Stimulated activated CD8-positive, alpha-beta memory T cell treated with anti-CD3 and anti-CD28 coated beads, Interleukin-7, amount 100 ng/mL, for 24 hours (primary cell): ENCODE measurements around the gene NPIPA1.
"Not testable (repeated sequence)": the region's sequence is repeated elsewhere in the genome, so short reads cannot be mapped to it uniquely, and the experiment has no call there.

Experiments used
- DNase-seq: peaks from one replicate; pipeline ENCODE4 v3.0.0-alpha.2; 2020; ENCODE audit warnings: low read depth

The NPIPA1 gene

GRCh38 chr16:14930971-14931370 lies 6.3 kb upstream of the NPIPA1 start:
- not testable (repeated sequence) for DNase-seq

GRCh38 chr16:14932581-14933375 lies 4.5 kb upstream of the NPIPA1 start:
- DNase-seq: not testable (repeated sequence)

- not testable (repeated sequence) for DNase-seq
These were observed 751 bp downstream of the NPIPA1 start for GRCh38 chr16:14937994-14938393.

GRCh38 chr16:14942686-14943085 lies 5.4 kb downstream of the NPIPA1 start:
- not testable (repeated sequence) for DNase-seq

GRCh38 chr16:14955546-14956231 lies 18.4 kb downstream of the NPIPA1 start:
- DNase-seq: no peak

DNA sequence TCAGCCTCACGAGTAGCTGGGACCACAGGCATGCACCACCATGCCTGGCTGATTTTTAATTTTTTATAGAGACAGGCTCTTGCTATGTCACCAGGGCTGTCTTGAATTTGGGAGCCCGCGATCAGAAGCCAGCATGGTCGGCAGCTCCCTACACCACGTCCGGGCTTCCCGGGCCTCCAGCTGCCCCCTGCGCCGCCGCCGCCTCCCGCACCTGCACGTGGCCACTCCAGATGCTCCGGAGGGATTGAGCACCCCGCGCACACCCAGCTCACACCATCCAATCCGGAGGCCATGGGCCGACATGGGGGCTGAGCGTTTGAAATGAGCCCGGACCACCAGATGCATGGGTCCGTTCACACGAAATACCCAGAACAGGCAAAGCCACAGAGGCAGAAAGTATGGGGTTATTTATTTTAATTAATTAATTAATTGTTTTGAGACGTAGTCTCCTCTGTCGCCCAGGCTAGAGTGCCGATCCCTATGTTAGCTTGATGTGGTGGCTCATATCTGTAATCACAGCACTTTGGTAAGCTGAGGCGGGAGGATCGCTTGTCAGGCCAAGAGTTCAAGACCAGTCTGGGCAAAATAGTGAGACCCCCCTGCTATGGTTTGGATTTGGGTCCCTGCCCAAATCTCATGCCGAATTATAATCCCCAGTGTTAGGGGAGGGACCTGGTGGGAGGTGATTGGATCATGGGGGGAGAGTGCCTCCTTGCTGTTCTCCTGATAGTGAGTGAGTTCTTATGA lies 20.5 kb downstream of the NPIPA1 start:
- DNase-seq: no peak

- DNase-seq: no peak
These were observed 21.0 kb downstream of the NPIPA1 start for GRCh38 chr16:14958323-14958600.

GRCh38 chr16:14958970-14959369 lies 21.7 kb downstream of the NPIPA1 start:
- no peak for DNase-seq

DNA sequence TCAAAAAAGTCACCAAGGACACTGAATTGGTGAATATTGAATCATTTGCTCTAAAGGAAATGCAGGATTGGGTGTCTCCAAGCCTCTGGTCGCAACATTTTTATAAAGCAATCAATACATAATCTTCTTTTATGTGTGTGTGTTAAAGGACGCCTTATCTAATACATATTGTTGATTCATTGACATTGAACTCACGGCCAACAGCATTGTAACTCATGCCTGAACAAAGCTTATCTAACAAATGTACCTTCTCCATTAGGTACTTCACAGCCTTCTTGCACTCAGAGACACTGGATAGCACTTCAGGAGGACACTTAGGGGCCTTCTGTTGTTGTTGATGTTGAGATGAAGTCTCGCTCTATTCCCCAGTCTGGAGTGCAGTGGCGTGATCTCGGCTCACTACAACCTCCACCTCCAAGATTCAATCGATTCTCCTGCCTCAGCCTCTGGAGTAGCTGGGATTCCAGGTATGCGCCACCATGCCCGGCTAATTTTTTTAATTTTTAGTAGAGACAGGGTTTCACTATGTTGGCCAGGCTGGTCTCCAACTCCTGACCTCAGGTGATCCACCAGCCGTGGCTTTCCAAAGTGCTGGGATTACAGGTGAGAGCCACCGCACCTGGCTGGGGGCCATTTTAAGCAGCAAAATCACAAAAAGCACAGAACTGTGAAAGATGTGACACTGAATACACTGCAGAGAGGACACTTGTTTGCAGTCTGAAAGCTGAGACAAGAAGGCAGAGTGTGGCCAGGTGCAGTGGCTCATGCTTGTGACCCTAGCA lies 24.4 kb downstream of the NPIPA1 start:
- no peak for DNase-seq

DNA sequence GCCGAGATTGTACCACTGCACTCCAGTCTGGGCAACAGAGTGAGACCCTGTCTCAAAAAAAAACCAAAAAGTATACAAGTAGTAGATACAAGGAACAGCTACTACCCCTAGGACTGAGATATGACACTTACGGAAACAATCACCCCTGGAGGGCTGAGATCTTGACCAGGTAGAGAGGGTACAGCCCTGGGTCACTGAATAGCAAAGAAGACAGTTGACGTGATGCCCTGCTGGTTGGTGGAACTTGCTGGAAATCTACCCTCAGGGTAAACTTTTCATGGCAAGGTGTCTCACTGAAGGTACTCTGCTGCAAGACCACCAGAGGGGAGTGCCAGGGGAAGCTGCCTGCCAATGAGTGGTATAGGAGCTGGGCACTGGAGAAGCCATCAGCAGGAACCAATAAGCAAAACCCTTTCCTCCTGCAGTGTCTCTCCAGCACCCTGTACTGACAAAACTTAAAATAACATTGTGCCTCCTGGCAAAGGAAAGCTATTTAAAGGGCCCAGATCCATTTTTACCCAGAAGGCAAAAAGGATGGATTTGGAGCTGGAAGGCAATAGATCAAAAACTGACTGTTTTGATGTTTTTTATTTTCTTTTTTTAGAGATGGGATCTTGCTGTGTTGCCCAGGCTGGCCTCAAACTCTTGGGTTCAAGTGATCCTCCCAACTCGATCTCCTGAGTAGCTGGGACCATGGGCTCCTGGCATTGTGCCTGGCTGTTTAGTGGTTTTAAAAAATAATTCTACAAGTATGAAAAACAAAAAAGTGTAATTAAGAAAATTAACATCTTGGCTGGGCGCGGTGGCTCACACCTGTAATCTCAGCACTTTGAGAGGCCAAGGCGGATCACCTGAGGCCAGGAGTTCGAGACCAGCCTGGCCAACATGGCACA lies 26.3 kb downstream of the NPIPA1 start:
- no peak for DNase-seq

GRCh38 chr16:14965328-14965727 lies 28.1 kb downstream of the NPIPA1 start:
- DNase-seq: no peak

GRCh38 chr16:14969795-14970194 lies 32.6 kb downstream of the NPIPA1 start:
- not testable (repeated sequence) for DNase-seq

GRCh38 chr16:14971621-14972228 lies 34.5 kb downstream of the NPIPA1 start:
- not testable (repeated sequence) for DNase-seq

- not testable (repeated sequence) for DNase-seq
These were observed 36.6 kb downstream of the NPIPA1 start for GRCh38 chr16:14973785-14974322.

- not testable (repeated sequence) for DNase-seq
These were observed 37.0 kb downstream of the NPIPA1 start for GRCh38 chr16:14974331-14974655.

DNA sequence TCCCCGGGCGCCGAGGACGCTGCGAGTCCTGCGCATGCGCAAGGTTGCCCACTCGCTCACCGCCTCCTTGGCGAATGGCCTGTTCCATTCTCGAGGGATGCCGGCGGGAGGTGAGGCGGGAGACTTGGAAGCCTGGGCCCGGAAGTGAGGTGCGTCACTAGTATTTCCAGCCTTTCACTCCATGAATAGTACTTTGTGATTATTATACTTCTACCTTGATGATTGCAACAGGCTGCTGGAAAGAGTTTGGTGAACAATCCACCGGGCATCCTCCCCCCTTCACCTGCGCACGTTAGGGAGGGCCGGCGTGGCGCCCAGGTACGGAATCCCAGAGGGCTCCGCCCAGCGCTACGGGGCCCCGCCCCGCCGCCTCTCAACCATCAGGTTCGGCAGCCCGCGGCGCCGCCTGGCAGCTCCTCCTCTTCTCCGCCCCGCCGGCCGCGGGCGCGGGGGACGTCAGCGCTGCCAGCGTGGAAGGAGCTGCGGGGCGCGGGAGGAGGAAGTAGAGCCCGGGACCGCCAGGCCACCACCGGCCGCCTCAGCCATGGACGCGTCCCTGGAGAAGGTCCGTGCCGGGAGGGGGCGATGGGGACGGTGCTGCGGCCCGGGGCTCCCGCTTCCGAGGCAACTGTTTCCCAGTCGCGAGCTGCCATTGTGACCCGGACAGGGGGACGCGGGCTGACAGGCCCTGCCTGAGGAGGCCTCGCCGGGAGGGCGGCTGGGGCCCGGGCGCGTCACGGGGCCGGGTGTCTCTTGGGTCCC lies 37.6 kb downstream of the NPIPA1 start, which contains the start of gene PDXDC1:
TSS of gene PDXDC1 (plus strand) at position 371 of the 762 bp plus-strand sequence. CDS start at position 545, 174 bp downstream.
- DNase-seq: peak; percentile 87

DNA sequence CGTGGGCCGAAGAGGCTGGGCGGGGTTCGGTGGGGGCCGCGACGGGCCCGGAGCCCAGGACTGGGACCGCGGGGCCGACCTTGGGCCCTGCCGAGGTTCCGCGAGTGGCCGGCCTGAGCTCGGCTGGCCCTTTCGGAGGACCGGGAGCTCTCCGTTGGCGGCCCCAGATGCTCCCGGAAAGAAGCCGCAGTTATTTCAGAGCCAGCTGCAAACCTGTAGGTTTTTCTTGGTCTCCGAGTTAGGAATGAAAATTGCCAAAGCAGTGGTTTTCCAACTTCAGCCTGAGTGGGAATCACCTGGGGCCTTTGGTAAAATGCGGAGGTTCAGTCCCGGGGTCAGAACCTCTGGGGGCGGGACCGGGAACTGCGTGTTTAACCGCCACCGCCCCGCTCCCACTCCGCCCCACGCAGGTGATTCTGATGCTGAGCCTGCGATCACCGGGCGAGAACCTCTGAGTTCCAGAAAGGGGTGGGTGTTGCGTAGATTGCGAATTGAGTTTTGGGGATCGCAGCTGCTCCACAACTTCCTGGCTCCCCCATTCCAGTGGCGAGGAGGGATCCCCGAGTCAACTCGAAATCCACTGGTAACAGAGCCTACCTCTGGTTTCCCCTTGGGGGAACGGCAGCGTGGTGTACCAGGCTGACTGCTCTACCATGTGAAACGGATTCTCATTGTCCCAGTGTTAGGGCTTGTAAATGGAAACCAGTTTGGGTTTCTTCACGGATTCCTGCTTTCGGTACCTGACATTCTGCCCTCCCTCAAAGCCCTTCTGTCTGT lies 38.4 kb downstream of the NPIPA1 start:
- DNase-seq: peak; percentile 26

DNA sequence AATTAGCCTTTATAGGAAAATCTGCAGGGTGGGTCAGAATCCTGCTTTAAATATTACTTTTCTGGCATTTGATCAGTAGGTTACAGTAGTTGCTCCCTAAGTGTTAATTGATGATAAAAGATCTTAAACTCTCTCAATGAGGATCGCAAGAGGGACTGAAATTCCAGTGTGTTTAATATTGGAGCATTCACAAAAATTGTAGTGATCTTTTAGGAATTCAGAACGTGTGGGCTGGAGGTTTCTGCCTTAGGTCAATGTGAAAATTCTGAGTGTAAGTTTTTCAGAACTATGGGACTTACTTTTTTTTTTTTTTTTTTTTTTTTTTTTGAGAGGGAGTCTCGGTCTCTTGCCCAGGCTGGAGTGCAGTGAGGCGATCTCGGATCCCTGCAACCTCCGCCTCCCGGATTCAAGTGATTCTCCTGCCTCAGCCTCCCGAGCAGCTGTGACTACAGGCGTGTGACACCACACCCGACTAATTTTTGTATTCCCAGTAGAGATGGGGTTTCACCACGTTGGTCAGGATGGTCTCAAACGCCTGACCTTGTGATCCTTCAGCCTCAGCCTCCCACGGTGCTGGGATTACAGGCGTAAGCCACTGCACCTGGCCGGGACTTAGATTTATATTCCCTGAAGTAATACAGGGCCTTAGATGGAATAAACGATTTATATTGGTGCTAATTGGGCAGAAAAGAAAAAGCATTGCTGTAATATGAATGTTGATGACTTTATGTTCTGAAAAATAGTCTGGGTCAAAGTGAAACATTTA lies 39.9 kb downstream of the NPIPA1 start:
- not testable (repeated sequence) for DNase-seq
